Liver (tissue), 9 donors: ENCODE measurements around the gene STIM2. TPM values are rescaled to one million over a fixed set of nuclear protein-coding genes. Genes with fewer than 3 reads are reported as not detected.

Experiments
- DNase-seq: peaks from one replicate; pipeline ENCODE4 v3.0.0-alpha.2; 2017; ENCODE audit warnings: low spot score
- H3K27ac ChIP-seq, 2 donors: one replicate each; pipeline ENCODE4 v1.7.0; 2013; ENCODE audit warnings: inconsistent platforms in 2 of 2, low read length in 2 of 2, control low read depth in 1 of 2, low read depth in 1 of 2, mild to moderate bottlenecking in 1 of 2
- H3K27me3 ChIP-seq, 4 donors: one replicate each; pipeline versions ENCODE4 v1.6.1 to v1.7.0; 2013; ENCODE audit warnings: low read length in 3 of 4, inconsistent platforms in 1 of 4, mild to moderate bottlenecking in 1 of 4, moderate library complexity in 1 of 4; ENCODE audit not compliant: control insufficient read depth in 4 of 4, insufficient read depth in 4 of 4
- H3K36me3 ChIP-seq, 4 donors: one replicate each; pipeline versions ENCODE4 v1.6.1 to v1.7.0; 2013; ENCODE audit warnings: low read length in 3 of 4, mild to moderate bottlenecking in 3 of 4, low read depth in 1 of 4, moderate library complexity in 1 of 4; ENCODE audit not compliant: control insufficient read depth in 4 of 4, insufficient read depth in 3 of 4
- H3K4me1 ChIP-seq, 4 donors: one replicate each; pipeline versions ENCODE4 v1.6.1 to v1.7.0; 2013; ENCODE audit warnings: low read length in 3 of 4, mild to moderate bottlenecking in 3 of 4, moderate library complexity in 1 of 4; ENCODE audit not compliant: control insufficient read depth in 4 of 4, insufficient read depth in 4 of 4
- H3K4me3 ChIP-seq, 3 donors: one replicate each; pipeline versions ENCODE4 v1.6.1 to v1.7.0; 2013; ENCODE audit warnings: low read length in 3 of 3, control low read depth in 1 of 3, low read depth in 1 of 3, mild to moderate bottlenecking in 1 of 3
- H3K9ac ChIP-seq, 2 donors: one replicate each; pipeline ENCODE4 v1.7.0; 2013; ENCODE audit warnings: low read length in 2 of 2, mild to moderate bottlenecking in 2 of 2, moderate library complexity in 2 of 2, control low read depth in 1 of 2, low read depth in 1 of 2
- H3K9me3 ChIP-seq, 4 donors: one replicate each; pipeline versions ENCODE4 v1.6.1 to v1.7.0; 2013; ENCODE audit warnings: low read length in 3 of 4; ENCODE audit not compliant: control insufficient read depth in 4 of 4
- ATF3 ChIP-seq: IDR thresholded peaks from 2 replicates; pipeline ENCODE4 v1.6.1; 2016; ENCODE audit warnings: antibody characterized with exemption
- CTCF ChIP-seq: fragments of 150-350 bp; IDR thresholded peaks from 2 replicates; pipeline ENCODE4 v1.5.1; 2017; ENCODE audit warnings: improper control_type of control experiment, low read depth, low read length; ENCODE audit not compliant: missing input control
- EGR1 ChIP-seq, 2 donors: IDR thresholded peaks; 2 replicates each; pipeline ENCODE4 v1.6.1; 2016 to 2018; ENCODE audit warnings: antibody characterized with exemption in 2 of 2, low read depth in 2 of 2
- FOXA1 ChIP-seq: IDR thresholded peaks from 2 replicates; pipeline ENCODE4 v1.6.1; 2016; ENCODE audit warnings: antibody characterized with exemption
- GABPA ChIP-seq, 2 donors: IDR thresholded peaks in 1 of 2; conservative IDR thresholded peaks in 1 of 2; 2 replicates each; pipeline ENCODE4 v1.6.1; 2016; ENCODE audit warnings: antibody characterized with exemption in 2 of 2, mild to moderate bottlenecking in 1 of 2, moderate library complexity in 1 of 2
- HNF4A ChIP-seq, 2 donors: conservative IDR thresholded peaks; 2 replicates each; pipeline ENCODE4 v1.6.1; 2016; ENCODE audit warnings: antibody characterized with exemption in 2 of 2, mild to moderate bottlenecking in 2 of 2
- HNF4G ChIP-seq: IDR thresholded peaks from 2 replicates; pipeline ENCODE4 v1.6.1; 2016; ENCODE audit warnings: antibody characterized with exemption
- JUND ChIP-seq, 2 donors: IDR thresholded peaks; 2 replicates each; pipeline ENCODE4 v1.6.1; 2016; ENCODE audit warnings: antibody characterized with exemption in 2 of 2
- MAX ChIP-seq: IDR thresholded peaks from 2 replicates; pipeline ENCODE4 v1.6.1; 2016; ENCODE audit warnings: antibody characterized with exemption
- NR2F2 ChIP-seq: IDR thresholded peaks from 2 replicates; pipeline ENCODE4 v1.6.1; 2016; ENCODE audit warnings: antibody characterized with exemption
- RAD21 ChIP-seq, 2 donors: IDR thresholded peaks; 2 replicates each; pipeline ENCODE4 v1.6.1; 2016; ENCODE audit warnings: antibody characterized with exemption in 2 of 2, mild to moderate bottlenecking in 2 of 2
- REST ChIP-seq: IDR thresholded peaks from 2 replicates; pipeline ENCODE4 v1.6.1; 2016; ENCODE audit warnings: antibody characterized with exemption, mild to moderate bottlenecking
- RXRA ChIP-seq, 2 donors: IDR thresholded peaks; 2 replicates each; pipeline ENCODE4 v1.6.1; 2017 to 2018; ENCODE audit warnings: antibody characterized with exemption in 2 of 2, mild to moderate bottlenecking in 1 of 2
- SP1 ChIP-seq: IDR thresholded peaks from 2 replicates; pipeline ENCODE4 v1.6.1; 2018; ENCODE audit warnings: antibody characterized with exemption, mild to moderate bottlenecking
- TAF1 ChIP-seq: conservative IDR thresholded peaks from 2 replicates; pipeline ENCODE4 v1.6.1; 2016; ENCODE audit warnings: antibody characterized with exemption, mild to moderate bottlenecking
- YY1 ChIP-seq: IDR thresholded peaks from 2 replicates; pipeline ENCODE4 v1.6.1; 2016; ENCODE audit warnings: antibody characterized with exemption, mild to moderate bottlenecking
- WGBS: extraction: QIAGEN DNeasy Blood & Tissue Kit; methylation state at CpG from one replicate; pipeline ENCODE4 v1.1.7; 2013; 5-methylcytosine and 5-hydroxymethylcytosine counted together
- polyA plus RNA-seq, 2 donors: library from polyadenylated mRNA; stranded (reverse) in 1 of 2; unstranded in 1 of 2; fragments of 200-250 nt in 1 of 2; fragments of >200 nt in 1 of 2; fragmentation: Nextera tagmentation in 1 of 2; extraction: Ambion mirVana in 1 of 2; gene quantifications; one replicate each; pipeline versions ENCODE4 v1.2.1 to v1.2.3, GENCODE V29; 2013 to 2015
- total RNA-seq, 2 donors: library from RNA; depleted of rRNA; stranded (reverse); fragments of >200 nt; gene quantifications; one replicate each; pipeline ENCODE4 v1.2.3, GENCODE V29; 2014
- TF ChIP-seq, protein P1 (sequence below): IDR thresholded peaks from 2 replicates; pipeline ENCODE4 v1.6.1; 2016; ENCODE audit warnings: antibody characterized with exemption
- donor health status: healthy.
- donor health status: healthy.
- donor health status: healthy.
- donor health status: healthy.
- donor health status: healthy.

STIM2 gene
- total and polyA plus RNA-seq, 4 donors = 5.4 to 11.1 (median 6.9) TPM

DNA sequence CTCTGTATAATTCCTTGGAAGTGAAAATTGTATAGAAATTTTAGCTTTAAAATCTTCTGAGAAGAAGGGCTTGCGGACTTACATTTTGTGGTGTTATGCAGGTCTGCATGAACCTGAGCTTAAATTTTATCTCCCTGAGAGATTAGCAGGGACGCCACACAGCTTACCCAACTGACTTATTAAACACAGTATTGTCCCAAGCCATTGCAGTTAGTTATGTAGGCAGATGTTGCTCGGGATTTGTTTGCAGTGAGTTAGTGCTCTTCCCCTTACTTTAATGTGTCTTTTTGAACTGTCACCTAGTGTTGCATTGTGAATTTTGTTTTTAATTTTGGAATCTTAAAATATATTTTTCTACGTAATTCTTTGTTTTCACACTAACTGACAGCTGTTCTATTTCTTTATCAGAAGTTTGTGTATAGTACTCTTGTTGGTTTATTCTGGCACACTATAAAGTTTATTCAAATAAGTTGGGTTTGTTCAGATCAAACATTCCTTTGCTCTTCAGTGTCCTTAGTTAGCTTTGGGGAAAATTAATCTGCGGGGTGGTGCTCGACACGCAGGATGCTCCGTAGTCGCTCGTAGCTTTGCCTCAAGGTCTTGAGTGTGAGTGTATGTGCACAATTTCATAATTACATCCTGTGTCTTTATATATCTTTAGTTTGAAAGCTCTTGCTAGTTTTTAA is 145.4 kb downstream of the STIM2 start (continued):
- no peak for TF ChIP-seq NR2F2
- TF ChIP-seq SP1 = peak; percentile 12
- peak in 1 of 2 donors; percentile 11 for TF ChIP-seq GABPA (IDR thresholded peaks at IDR 0.05 in 1 of 2, conservative IDR thresholded peaks at IDR 0.05 in 1 of 2)

DNA sequence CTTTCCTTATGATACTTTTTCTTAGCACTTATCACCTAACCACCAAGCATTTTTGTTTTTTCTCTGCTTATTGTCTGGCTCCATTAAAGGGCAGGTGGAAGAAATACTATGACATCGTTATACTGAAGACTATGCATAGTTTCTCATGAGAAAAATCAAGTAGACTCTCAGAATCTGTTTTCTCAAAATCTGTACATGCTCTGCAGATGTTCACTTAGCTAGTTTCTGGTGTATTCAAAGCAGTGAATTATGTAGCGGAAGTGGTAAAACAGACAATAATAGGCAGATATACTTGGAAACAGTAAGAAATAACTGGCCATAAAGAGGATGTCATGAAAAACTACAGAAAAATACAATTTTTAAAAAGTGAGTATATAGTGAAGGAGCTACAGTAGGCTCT is 146.0 kb downstream of the STIM2 start:
- peaks cover 1 to 18% (median 9%) of the 10 kb centered on the region in 4 donors for H3K4me1 ChIP-seq
- TF ChIP-seq EGR1 (IDR thresholded peaks at IDR 0.05; ENCODE audit: low read depth in 2 of 2) (no peak), MAX (no peak), REST (no peak), JUND (IDR thresholded peaks at IDR 0.05) (no peak), NR2F2 (no peak), GABPA (IDR thresholded peaks at IDR 0.05 in 1 of 2, conservative IDR thresholded peaks at IDR 0.05 in 1 of 2) (no peak), HNF4G (no peak), HNF4A (conservative IDR thresholded peaks at IDR 0.05) (no peak), YY1 (no peak), ATF3 (no peak), CTCF (no peak), RAD21 (IDR thresholded peaks at IDR 0.05) (no peak), SP1 (no peak), TAF1 (no peak), FOXA1 (no peak), RXRA (IDR thresholded peaks at IDR 0.05) (no peak)
- TF ChIP-seq, protein P1, sequence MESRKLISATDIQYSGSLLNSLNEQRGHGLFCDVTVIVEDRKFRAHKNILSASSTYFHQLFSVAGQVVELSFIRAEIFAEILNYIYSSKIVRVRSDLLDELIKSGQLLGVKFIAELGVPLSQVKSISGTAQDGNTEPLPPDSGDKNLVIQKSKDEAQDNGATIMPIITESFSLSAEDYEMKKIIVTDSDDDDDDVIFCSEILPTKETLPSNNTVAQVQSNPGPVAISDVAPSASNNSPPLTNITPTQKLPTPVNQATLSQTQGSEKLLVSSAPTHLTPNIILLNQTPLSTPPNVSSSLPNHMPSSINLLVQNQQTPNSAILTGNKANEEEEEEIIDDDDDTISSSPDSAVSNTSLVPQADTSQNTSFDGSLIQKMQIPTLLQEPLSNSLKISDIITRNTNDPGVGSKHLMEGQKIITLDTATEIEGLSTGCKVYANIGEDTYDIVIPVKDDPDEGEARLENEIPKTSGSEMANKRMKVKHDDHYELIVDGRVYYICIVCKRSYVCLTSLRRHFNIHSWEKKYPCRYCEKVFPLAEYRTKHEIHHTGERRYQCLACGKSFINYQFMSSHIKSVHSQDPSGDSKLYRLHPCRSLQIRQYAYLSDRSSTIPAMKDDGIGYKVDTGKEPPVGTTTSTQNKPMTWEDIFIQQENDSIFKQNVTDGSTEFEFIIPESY = no peak

More for the DNA sequence above, 146.0 kb downstream of the STIM2 start:
- Histone ChIP-seq H3K4me3 (no peak overlapping the region), H3K27ac (no peak overlapping the region), H3K36me3 (peaks cover 0 to 5% (median 0%) of the 10 kb centered on the region in 4 donors), H3K27me3 (no peaks in the 10 kb centered on the region), H3K9ac (no peak overlapping the region), H3K9me3 (no peaks in the 10 kb centered on the region)
- no peak for DNase-seq
- 42% methylated on average over 2 of the region's 2 CpGs for WGBS
